Measurements from ENCODE around the gene TNIP2. TPM values are rescaled to one million over a fixed set of nuclear protein-coding genes. Genes with fewer than 3 reads are reported as not detected.
A peak's percentile ranks its signal among the peaks of the same experiment; 100 is the strongest.

The TNIP2 gene
- total RNA-seq, 1 donor from 2014 or later, result 33.7 TPM

DNA sequence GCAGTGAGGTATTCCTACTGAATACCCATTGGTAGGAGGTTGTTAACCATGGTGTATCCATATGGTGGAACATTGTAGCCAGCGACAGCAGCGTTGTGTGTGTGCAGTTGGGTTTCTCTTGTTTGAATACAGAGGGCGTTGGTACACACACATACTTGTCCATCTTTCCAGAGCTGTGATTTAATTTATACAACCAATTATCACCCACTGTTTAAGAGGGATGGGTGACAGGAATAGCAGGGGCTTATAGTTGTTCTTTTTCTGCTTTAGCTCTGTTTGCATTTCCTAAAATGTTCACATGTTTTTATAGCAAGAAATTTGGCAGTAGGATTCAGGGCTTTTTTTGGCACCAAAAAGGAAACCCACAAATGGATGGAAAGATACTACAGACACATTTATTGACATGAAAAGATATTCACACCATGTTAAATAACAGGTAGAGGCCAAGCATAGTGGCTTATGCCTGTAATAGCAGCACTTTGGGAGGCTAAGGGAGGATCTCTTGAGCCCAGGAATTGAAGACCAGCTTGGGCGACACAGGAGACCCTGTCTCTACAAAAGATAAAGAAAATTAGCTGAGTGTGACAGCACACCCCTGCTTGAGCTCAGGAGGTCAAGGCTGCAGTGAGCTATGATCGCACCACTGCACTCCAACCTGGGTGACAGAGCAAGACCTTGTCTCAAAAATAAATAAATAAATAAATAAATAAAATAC lies 60.6 kb downstream of the TNIP2 start:
- TF ChIP-seq, protein P1, sequence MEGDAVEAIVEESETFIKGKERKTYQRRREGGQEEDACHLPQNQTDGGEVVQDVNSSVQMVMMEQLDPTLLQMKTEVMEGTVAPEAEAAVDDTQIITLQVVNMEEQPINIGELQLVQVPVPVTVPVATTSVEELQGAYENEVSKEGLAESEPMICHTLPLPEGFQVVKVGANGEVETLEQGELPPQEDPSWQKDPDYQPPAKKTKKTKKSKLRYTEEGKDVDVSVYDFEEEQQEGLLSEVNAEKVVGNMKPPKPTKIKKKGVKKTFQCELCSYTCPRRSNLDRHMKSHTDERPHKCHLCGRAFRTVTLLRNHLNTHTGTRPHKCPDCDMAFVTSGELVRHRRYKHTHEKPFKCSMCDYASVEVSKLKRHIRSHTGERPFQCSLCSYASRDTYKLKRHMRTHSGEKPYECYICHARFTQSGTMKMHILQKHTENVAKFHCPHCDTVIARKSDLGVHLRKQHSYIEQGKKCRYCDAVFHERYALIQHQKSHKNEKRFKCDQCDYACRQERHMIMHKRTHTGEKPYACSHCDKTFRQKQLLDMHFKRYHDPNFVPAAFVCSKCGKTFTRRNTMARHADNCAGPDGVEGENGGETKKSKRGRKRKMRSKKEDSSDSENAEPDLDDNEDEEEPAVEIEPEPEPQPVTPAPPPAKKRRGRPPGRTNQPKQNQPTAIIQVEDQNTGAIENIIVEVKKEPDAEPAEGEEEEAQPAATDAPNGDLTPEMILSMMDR (IDR thresholded peaks at IDR 0.05; ENCODE audit: insufficient read depth, low read depth, low read length), result no peak
- TF ChIP-seq EZH2 (IDR thresholded peaks at IDR 0.05; ENCODE audit: insufficient read depth, low read length), result no peak
- Histone ChIP-seq H2AFZ (ENCODE audit: low read depth, low read length) (no peak overlapping the region), H3K4me2 (ENCODE audit: low read length) (no peak overlapping the region), H3K9ac (ENCODE audit: low read length) (no peak overlapping the region), H3K9me3 (ENCODE audit: insufficient read depth, low read depth, low read length) (no peaks in the 10 kb centered on the region), H3K4me3 (ENCODE audit: insufficient read depth, low read depth, low read length) (no peak overlapping the region), H3K27ac (ENCODE audit: low read depth, low read length) (no peak overlapping the region), H3K79me2 (ENCODE audit: insufficient read depth, low read length) (no peaks in the 10 kb centered on the region), H3K4me1 (ENCODE audit: insufficient read depth, low read length) (peaks cover 8% of the 10 kb centered on the region), H3K36me3 (ENCODE audit: insufficient read depth, low read length) (peaks cover 50% of the 10 kb centered on the region), H4K20me1 (ENCODE audit: insufficient read depth, low read length) (peaks cover 35% of the 10 kb centered on the region), H3K27me3 (ENCODE audit: insufficient read depth, low read length) (no peaks in the 10 kb centered on the region)
- Mint-ChIP-seq H3K36me3 (ENCODE audit: low read depth, unreplicated experiment) (peaks cover 25% of the 10 kb centered on the region), H3K27me3 (ENCODE audit: low read depth, unreplicated experiment) (no peaks in the 10 kb centered on the region), H3K27ac (ENCODE audit: unreplicated experiment) (no peak overlapping the region), H3K4me3 (ENCODE audit: unreplicated experiment) (no peak overlapping the region), H3K9me3 (ENCODE audit: unreplicated experiment) (no peaks in the 10 kb centered on the region), H3K4me1 (ENCODE audit: low read depth, unreplicated experiment) (peaks cover 2% of the 10 kb centered on the region)
- DNase-seq (ENCODE audit: low read depth) (no peak), FAIRE-seq (no peak)

DNA sequence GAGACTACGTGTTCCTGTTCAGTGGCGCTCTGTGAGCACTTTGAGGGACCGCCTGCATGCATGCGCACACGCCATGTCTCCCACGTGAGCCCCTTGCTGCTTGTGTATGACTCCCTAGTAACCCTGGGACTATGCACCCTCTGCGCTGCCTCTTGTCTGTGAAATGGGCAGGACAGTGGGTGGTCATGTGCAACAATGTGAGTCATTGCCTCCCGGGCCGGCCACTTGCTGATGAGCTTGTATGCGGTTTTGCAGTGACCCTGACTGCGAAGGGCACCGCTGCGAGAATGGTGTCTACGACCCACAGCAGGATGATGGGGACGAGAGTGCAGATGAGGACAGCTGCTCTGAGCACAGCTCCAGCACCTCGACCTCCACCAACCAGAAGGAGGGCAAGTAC lies 61.4 kb downstream of the TNIP2 start:
- Histone ChIP-seq H3K9me3 (ENCODE audit: insufficient read depth, low read depth, low read length) (no peaks in the 10 kb centered on the region), H3K4me1 (ENCODE audit: insufficient read depth, low read length) (peaks cover 11% of the 10 kb centered on the region), H4K20me1 (ENCODE audit: insufficient read depth, low read length) (peaks cover 35% of the 10 kb centered on the region), H3K36me3 (ENCODE audit: insufficient read depth, low read length) (peaks cover 42% of the 10 kb centered on the region), H3K79me2 (ENCODE audit: insufficient read depth, low read length) (no peaks in the 10 kb centered on the region), H2AFZ (ENCODE audit: low read depth, low read length) (no peak overlapping the region), H3K9ac (ENCODE audit: low read length) (no peak overlapping the region), H3K4me2 (ENCODE audit: low read length) (peak overlapping the region; percentile 31), H3K4me3 (ENCODE audit: insufficient read depth, low read depth, low read length) (no peak overlapping the region), H3K27me3 (ENCODE audit: insufficient read depth, low read length) (no peaks in the 10 kb centered on the region), H3K27ac (ENCODE audit: low read depth, low read length) (no peak overlapping the region)
- H3K9me3 Mint-ChIP-seq (ENCODE audit: unreplicated experiment), result no peaks in the 10 kb centered on the region
- DNase-seq (ENCODE audit: low read depth) (peak; percentile 55), FAIRE-seq (no peak)
- no peak overlapping the region for H3K4me3 Mint-ChIP-seq (ENCODE audit: unreplicated experiment)
- TF ChIP-seq, protein P1 (IDR thresholded peaks at IDR 0.05; ENCODE audit: insufficient read depth, low read depth, low read length), result no peak
- no peak for TF ChIP-seq EZH2 (IDR thresholded peaks at IDR 0.05; ENCODE audit: insufficient read depth, low read length)
- peaks cover 2% of the 10 kb centered on the region for H3K4me1 Mint-ChIP-seq (ENCODE audit: low read depth, unreplicated experiment)
- no peak overlapping the region for H3K27ac Mint-ChIP-seq (ENCODE audit: unreplicated experiment)
- peaks cover 29% of the 10 kb centered on the region for H3K36me3 Mint-ChIP-seq (ENCODE audit: low read depth, unreplicated experiment)
- no peaks in the 10 kb centered on the region for H3K27me3 Mint-ChIP-seq (ENCODE audit: low read depth, unreplicated experiment)

DNA sequence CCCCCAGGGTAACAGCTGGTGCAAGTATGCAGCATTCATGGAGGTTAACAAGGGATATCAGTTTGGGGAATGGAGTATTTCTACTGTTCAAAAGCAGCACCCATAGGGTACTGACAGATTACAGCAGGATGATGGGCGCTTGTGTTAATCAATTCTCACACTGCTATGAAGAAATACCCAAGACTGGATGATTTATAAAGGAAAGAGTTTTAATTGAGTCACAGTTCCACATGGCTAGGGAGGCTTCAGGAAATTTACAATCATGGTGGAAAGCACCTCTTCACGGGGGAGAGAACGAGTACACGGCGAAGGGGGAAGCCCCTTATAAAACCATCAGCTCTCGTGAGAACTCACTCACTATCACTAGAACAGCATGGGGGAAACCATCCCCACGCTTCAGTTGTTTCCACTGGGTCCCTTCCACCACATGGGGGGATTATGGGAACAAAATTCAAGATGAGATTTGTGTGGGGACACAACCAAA lies 64.1 kb downstream of the TNIP2 start:
- H3K27me3 ChIP-seq (ENCODE audit: insufficient read depth, low read length), result no peaks in the 10 kb centered on the region
- Mint-ChIP-seq H3K36me3 (ENCODE audit: low read depth, unreplicated experiment) (peaks cover 38% of the 10 kb centered on the region), H3K4me3 (ENCODE audit: unreplicated experiment) (no peak overlapping the region), H3K27me3 (ENCODE audit: low read depth, unreplicated experiment) (no peaks in the 10 kb centered on the region), H3K9me3 (ENCODE audit: unreplicated experiment) (no peaks in the 10 kb centered on the region), H3K4me1 (ENCODE audit: low read depth, unreplicated experiment) (no peaks in the 10 kb centered on the region), H3K27ac (ENCODE audit: unreplicated experiment) (no peak overlapping the region)
- TF ChIP-seq EZH2 (IDR thresholded peaks at IDR 0.05; ENCODE audit: insufficient read depth, low read length), result no peak
- TF ChIP-seq, protein P1 (IDR thresholded peaks at IDR 0.05; ENCODE audit: insufficient read depth, low read depth, low read length), result no peak
- H3K4me3 ChIP-seq (ENCODE audit: insufficient read depth, low read depth, low read length), result no peak overlapping the region
- H3K36me3 ChIP-seq (ENCODE audit: insufficient read depth, low read length), result peaks cover 35% of the 10 kb centered on the region
- no peaks in the 10 kb centered on the region for H3K9me3 ChIP-seq (ENCODE audit: insufficient read depth, low read depth, low read length)
- H2AFZ ChIP-seq (ENCODE audit: low read depth, low read length), result no peak overlapping the region
- DNase-seq (ENCODE audit: low read depth) (no peak), FAIRE-seq (no peak)
- H3K4me1 ChIP-seq (ENCODE audit: insufficient read depth, low read length), result peaks cover 11% of the 10 kb centered on the region
- no peak overlapping the region for H3K4me2 ChIP-seq (ENCODE audit: low read length)
- H3K9ac ChIP-seq (ENCODE audit: low read length), result no peak overlapping the region
- no peak overlapping the region for H3K27ac ChIP-seq (ENCODE audit: low read depth, low read length)
- H3K79me2 ChIP-seq (ENCODE audit: insufficient read depth, low read length), result no peaks in the 10 kb centered on the region
- H4K20me1 ChIP-seq (ENCODE audit: insufficient read depth, low read length), result peaks cover 52% of the 10 kb centered on the region
